Testis (tissue), 2 donors: ENCODE measurements around the gene CHCHD6.

Source experiments
- CTCF ChIP-seq, 3 experiments: fragments of 450-650 bp in 2 of 3; fragments of 200-600 bp in 1 of 3; sonication (generic) in 1 of 3; IDR thresholded peaks; one replicate each; pipeline ENCODE4 v1.5.1; 2016 to 2019; ENCODE audit warnings: antibody characterized with exemption in 3 of 3, mild to moderate bottlenecking in 2 of 3, moderate library complexity in 1 of 3
- POLR2A ChIP-seq: fragments of 450-650 bp; IDR thresholded peaks from one replicate; pipeline ENCODE4 v1.6.1; 2017; ENCODE audit warnings: antibody characterized with exemption, mild to moderate bottlenecking, moderate library complexity

GRCh38 chr3:126970921-126971320, 266.9 kb downstream of the CHCHD6 start:
- no peak for TF ChIP-seq POLR2A
- no peak for TF ChIP-seq CTCF (IDR thresholded peaks at IDR 0.05)
